Inflammatory macrophage treated with lipopolysaccharide for 1 hour (primary cell): Measurements from ENCODE around the gene ALPL.

Source experiments
- DNase-seq, 2 donors: peaks; one replicate each; pipeline ENCODE4 v3.0.0-alpha.2; 2020 to 2022

The ALPL gene

DNA sequence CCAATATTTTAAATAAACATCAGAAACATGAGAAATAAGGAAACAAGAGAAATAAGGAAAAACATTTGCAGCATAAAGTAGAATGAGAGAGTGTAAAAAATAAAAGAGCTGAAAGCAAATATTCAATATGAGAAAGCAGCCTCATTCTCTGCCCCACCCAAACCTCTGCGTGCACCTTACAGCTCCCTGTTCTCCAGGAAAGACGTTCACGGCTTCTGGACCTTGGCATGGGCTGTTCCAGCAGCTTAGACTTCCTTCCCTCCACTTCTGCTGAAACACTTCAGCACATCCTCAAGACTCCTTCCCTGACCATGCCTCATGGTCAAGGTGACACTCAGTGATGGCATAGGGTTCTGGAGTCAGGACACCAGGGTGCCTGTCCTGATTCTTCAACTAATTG, 23.3 kb downstream of the ALPL start:
- no peak for DNase-seq

DNA sequence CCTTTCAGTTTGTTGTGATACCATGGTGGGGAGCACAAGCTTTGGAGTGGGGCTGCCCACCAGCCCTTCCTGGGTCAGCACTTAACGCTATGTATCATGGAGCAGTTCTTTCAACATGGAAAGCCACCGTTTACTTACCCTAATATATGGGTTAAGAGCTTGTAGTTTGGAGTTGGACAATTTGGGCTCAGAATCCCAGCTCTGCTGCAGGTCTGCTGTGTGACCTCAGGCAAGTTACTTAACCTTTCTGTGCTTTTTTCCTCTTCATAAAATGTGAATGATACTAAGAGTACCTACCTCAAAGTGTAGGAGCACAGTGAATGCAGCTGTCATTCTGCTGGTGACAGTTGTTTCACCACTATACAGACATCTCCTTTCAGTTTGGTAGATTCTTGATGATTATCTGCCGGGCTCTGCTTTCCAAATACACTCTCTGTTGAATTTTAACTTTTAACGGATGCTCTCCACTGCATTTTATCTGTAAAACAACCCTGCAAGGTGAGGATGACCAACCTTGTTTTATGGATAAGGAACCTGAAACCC, 23.8 kb downstream of the ALPL start:
- DNase-seq = no peak

DNA sequence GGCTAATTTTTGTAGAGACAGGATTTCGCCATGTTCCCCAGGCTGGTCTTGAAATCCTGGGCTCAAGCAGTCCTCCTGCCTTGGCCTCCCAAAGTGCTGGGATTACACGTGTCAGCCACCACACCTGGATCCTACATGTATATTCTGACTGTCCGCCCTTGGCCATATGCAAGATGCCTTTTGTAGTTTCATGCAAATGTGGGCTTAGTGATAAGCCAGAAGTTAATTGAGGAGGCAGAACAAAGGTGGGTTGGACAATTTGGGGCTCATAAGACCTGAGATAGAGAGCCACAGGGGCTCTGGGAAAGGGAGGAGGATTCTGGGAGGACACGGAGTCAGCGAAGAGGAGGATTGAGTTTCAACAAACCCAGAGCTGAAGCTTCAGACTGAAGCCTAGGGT, 24.9 kb downstream of the ALPL start:
- DNase-seq = no peak

DNA sequence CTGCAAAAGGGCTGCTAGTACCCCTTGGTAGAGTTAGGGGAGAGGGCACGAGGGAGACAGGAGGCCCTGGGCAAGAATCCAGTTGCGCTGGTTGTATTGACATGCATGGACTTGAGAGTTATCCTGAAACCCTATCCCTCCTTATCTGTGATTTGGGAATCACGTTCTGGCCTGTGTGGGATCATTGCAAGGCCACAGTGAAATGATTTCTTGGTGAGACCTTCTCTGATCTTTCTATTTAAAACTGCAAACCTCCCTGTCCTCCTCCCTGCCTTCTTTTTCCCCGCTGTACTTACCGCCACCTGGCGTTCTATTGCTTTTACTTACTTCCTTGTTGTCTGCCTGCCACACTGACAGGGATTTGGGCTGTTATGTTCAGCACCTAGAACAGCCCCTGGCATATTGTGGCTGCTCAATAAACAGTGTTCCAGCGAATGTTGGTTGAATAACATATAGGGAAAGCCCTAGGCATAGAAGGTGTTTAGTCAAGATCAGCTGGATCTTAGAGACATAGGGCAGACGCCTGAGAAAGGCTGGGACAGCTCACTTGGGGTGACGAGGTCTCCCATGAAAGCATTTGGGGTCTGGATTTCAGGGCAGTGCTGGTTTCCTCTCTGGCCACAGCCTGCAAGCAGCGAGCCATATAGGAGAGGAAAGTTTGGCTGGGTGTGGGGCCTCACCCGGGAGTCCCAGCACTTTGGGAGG, 25.6 kb downstream of the ALPL start:
- peak; percentile 28 to 49 for DNase-seq

DNA sequence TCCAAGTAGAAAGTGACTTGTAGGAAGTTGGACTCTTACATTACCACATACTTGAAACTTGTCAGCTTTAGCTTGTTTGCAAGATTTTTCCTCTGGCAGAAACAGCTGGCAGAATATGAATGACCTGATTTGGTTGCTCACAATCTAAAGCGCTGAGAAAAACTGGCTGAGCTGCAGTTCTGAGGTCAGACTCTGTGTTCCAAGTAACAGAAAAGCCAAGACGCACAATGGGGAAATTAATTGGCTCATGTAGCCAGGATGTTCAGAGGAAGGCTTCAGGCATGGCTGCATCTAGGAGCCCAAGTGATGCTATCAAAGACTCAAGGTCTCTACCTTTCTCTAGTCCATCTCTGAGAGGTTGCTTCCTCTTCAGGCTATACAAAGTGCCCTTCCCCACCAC, 27.0 kb downstream of the ALPL start:
- DNase-seq = no peak

DNA sequence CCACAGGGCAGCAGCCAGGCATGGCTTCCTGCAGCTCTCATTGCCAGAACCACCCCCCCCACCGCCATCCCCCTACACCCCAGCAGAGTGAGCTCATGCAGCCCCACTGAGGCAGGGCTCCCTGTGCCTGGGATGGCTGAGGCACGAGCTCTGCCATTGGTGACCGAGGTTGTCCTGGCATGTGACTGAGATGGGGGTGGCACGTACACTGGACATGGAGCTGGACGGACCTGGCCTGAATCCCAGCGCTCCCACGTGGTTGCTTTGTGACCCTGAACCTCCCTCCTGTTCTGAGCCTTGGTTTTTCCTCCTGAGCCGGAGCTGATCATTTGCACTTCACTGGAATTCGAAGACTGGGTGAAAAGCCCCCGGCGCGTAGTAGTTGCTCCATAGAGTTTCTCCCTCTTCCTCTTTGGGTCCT, 28.3 kb downstream of the ALPL start:
- DNase-seq = no peak

DNA sequence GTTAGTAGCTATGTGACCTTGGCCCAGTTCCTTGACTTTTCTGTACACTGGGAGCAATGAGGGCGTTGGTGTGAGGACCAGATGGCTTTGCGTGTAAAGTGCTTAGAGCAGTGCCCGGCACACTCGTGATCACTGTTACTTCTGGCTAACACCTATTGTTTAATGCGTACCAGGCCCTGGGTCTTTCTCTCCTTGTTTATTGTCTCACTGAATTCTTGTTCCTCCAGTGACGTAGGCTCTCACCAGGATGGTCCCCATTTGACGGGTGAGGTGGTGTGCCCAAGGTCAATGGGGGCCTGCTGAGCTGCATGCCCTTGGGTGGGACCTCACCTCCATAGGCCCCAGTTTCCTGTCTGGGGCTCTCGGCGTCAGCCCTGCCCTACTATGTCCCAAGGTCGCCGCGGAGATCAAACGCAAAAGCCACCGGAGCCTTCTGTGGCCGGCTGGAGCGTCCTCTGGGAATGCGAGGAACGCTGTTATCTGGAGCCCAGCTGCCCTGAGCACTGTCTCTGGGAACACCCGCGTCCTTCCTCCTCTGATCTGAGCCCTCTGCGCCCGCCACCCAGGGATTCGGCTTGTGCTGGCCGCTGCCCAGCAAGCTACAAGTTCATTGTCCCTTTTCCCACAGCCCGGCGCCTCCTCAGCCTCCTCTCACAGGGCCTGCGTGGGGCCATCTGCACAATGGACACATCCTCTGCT, 28.9 kb downstream of the ALPL start:
- no peak for DNase-seq

DNA sequence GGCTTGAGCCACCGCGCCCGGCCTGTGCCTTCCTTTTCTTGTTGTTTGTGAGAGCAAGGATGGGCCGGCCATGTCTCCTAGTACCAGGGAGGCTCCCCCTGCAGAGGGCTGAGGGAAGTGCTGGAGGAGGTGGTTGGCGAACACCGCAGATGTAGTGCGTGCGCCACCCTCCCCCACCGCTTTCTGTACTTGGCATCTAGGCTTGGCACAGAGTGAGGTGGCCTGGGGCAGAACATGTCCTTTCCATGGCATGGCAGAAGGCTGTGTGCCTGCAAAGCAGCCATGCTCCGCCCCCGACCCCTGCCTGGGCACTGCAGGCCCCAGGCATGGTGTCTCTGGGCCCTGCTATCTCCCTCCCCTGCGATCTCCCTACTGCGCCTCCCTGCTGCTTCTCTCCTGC, 30.7 kb downstream of the ALPL start:
- no peak for DNase-seq

DNA sequence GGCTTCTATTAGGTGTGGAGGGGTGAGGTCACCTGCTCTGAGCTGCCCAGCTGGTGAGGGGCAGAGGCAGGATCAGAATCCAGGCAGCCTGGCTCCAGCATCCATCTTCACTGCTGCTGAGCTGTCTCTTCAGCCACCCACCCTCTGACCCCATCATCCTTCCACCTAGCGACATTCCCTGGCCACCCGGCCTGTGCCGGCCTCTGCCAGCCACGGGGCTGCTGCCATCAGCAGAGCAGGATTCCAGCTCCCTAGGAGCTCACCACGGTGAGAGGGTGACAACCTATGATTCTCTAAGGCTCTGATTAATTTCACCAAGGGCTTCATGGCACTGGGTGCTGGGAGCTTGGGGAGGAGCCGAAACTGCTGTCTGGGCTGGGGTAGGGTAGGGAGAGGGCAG, 32.1 kb downstream of the ALPL start:
- no peak for DNase-seq

DNA sequence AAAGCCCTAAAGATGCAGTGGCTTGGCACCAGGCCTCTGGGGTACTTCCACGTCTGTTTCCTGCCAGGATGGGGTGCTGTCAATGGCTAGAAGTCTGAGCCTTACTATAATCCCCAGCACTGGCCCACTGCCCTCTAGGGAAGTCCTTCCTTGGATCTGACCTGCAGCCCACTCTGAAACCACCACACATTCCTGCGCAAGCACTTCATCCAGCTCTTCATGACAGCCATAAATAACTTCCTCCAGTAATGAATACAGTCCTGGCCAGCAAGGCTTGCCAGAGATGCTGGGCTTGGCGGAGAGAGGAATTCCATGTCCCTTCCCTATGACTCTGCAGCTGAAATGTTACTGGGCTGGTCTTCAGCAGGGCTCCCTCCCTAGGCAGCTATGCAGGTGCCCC, 32.6 kb downstream of the ALPL start:
- no peak for DNase-seq

DNA sequence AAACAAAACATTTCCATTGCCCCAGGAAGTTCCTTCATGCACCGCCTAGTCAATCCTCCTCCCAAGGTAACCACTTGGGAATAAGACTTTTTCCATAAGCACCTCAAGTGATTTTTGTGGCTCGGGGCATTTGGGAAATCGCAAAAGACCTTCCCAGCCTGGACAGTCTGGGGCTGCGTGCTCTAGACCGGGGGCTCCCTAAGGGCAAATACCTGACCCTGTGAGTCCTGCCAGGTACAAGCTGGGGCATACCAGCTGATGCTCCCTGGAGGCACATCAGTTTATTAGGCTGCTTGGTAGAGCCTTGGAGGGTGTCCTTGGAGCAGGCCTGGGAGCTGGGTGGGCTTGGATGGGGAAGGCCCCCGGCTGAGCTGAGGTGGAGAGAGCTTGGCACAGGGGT, 34.4 kb downstream of the ALPL start:
- DNase-seq = no peak

DNA sequence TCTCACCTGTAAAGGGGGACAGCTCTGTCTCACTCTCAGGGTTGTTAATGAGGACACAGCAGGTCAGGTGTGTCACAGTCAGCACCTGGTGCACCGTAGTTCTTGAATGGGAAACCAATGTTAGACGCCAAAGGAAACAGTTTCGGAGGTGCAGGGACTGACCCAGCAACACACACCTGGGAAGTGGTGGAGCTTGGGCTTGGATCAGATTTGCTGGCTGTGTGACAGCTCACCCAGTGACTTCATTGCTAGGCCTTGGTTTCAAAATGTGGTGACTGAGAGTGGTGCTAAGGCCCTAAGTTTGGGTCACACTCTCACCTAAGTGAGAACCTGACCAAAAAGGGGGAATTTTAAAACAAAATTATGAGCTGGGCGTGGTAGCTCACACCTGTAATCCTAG, 34.9 kb downstream of the ALPL start:
- no peak for DNase-seq

DNA sequence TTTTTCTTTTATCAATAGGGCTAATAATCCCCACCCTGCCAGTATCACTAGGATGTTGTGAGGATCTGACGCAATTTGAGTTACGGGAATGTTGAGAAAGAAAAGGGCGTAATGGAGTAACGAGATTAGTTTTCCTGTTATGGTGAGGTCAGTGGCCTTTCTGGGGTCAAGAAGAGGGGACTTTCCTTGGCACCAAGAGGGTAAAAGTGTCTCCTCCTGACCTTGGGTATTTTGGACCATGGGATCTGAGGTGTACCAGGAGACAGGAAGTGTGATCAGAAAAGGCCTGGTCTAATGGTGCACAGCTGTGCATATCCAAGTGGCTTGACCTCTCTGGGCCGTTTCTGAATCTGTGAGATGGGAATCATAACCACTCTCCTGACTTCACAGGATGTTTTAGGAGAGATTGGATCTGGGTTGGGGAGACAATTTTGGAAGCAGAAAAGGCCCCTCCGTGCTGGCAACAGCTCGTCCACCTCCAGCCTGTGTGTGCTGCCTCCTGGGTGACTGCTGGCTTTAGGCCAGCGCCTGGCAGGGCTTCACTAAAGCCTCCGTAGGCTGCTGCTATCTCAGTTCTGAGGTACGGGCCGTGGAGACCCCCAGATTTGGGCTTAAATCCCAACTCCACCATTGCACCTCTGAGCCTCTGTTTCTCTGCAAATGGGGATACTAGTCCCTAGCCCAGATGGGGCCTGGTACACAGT, 37.1 kb downstream of the ALPL start:
- peak; percentile 73 to 85 for DNase-seq

DNA sequence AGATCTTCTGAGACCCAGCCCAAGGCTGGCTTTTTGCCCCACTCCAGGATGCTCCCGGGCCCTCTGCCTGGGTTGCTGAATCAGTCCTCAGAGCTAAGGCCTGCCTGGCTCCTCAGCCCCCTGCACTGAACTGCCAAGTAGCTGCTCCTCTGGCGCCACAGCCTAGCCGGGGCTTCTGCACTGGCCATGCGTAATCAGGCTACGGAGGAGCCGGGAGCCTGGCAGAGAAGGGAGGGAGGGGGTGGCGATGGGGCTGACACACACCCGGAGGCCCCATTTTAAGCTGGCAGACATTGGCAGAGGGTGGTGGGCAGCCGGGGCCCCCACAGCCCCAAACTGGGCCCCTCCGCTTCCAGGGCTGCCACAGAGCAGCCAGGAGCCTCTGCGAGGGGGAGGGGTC, 38.7 kb downstream of the ALPL start:
- DNase-seq = no peak

DNA sequence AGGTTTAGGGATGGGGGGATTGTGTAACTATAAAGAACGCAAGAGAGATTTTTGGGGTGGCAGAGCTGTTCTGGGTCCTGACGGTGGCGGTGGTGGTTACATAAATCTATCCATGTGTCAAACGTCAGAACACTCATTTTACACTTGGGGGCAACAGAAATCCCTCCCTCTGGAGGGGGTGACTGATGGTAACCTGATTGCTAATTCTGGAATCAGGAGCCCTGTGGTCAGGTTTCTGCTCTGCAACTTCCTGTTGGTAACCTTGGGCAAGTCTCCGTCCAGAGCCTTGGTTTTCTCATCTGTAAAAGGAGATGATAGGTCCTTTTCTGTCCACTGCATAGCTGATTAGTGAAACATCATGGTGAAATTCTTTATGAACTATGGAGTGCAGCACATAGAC, 40.9 kb downstream of the ALPL start:
- peak; percentile 24 to 25 for DNase-seq

DNA sequence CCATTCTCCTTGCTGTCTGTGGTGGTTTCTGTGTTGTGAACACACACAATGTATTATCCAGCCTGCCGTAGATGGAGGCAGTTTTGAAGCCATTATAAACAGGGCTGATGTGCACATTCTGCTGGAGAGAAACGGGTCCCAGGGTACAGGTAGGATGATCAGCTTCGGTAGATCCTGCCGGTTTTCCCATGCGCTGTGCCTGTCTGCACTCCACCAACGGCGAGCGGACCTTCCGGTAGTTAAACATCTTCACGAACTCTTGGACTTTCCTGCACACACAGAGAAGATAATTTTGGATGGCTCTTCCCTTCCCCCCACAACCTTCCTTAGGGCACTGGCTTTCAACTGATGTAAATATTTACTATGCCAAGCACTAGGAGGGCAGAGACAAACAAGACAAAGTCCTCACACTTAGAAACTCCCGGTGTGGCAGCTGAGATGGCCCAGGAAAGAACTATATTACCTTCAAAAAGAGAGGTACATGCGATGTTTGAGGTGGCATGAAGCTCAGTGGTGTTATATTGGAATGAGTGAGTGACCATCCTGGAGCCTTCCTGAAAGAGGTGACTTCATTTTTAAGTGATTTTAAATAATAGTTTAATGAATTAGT, 41.7 kb downstream of the ALPL start:
- DNase-seq = no peak

DNA sequence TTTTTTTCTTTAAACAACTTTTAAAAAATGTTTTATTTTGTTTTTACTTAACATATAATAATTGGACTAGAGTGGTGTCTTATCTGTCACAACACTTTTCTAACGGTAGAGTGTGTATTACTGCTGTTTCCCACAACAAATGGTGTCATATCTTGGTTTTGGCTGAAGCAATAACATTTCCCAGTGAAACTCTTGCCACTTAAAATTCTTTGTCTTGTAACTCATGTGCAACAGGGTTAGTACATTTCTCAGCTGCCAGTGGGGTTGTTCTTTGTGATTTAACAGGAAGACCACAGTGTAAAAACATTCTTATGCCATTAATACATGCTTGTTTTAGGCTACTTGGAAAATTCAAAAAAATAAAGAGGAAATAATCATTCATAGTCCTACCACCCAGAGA, 43.5 kb downstream of the ALPL start:
- peak; percentile 48 to 52 for DNase-seq

DNA sequence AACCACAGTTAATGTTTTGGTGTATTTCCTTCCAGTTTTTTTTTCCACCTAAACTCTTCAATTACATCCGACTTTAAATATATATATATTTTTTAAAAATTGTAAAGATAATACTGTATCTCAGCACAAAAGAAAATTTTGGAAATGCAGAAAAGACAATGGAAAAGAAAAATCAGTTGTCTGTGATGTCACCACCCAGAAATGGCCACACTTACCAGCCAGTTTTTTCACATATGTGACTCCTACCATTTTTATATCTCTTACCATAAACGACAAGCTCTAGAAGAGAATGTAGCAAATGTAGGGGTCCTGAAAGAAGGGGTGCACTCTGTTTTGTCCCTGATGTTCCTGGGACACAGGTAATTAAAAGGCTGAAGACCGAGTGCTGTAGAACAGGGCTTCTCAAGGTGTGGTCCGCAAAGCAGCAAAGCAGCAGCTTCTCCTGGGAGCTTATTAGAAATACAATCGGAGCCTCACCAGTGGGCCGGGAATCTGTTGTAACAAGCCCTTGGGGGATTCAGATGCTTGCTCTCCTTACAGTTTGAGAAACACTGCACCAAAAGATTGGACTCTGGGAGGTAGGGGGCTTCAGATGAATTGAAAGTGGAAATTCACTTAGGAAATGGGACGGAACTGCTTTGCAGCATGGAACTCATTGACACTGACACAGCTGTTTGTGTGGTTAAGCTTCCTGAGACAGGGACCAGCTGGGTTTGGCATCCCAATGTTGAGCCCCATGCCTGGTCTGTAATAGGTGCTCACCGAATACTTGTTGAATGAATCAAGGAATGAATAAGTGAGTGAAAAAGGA, 44.1 kb downstream of the ALPL start:
- no peak for DNase-seq

DNA sequence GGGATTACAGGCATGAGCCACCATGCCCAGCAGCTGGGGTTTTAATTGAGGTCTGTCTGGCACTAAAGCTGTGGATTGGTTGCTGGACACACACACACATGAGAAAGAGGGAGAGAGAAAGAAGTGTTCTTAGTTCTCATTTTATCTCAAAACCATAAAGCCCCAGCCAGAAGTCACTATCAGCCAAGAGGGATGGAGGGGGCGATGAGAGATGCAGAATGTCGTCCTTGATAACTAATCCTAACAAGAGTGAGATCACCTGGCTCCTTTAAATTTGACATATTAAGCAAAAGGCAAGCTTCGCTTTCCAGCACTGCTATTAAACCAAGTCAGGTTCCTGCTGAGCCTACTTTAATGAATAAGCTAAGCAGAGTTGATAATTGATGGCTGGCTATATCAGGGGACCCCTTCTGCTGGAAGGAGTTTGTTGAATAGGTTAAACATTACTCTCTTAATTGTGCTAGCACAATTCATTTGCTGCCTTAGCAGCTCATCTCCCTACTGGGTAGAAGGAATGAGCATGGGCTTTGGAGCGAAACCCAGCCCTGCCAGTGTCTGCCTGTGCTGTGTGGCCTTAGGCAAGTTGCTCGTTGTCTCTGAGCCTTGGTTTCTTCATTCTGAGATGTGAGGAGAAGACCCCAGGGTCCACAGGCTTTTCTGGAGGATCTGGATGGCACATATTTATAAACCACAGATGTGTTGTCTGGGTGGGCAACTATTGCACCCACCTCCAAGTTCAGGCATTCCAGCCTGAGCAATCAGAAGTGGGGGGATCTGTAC, 50.8 kb downstream of the ALPL start:
- no peak for DNase-seq

DNA sequence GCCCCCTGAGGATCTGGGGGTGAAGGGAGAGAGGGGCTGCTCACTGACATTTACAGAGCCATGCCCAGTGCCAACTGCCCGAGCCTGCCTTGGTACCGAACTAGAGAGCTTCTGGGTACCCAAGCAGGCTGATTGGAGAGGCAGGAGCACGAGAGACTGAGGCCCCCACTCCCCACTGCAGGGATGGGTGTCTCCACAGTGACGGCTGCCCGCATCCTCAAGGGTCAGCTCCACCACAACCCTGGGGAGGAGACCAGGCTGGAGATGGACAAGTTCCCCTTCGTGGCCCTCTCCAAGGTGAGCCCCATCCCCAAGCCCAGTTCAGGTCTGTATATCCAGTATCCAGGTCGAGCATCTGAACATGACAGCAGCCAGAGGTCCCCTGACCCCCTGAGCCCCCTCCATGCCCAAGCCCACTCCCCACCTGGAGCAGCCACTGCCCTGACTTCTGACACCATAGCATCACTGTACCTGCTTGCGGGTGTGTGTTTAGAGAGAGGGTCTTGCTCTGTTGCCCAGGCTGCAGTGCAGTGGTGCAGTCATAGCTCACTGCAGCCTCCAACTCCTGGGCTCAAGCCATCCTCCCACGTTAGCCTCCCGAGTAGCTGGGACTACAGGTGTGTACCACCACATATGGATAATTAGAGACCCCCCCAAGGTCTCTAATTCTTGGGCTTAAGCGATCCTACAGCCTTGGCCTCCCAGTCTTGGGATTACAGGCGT, 51.9 kb downstream of the ALPL start:
- DNase-seq = no peak

DNA sequence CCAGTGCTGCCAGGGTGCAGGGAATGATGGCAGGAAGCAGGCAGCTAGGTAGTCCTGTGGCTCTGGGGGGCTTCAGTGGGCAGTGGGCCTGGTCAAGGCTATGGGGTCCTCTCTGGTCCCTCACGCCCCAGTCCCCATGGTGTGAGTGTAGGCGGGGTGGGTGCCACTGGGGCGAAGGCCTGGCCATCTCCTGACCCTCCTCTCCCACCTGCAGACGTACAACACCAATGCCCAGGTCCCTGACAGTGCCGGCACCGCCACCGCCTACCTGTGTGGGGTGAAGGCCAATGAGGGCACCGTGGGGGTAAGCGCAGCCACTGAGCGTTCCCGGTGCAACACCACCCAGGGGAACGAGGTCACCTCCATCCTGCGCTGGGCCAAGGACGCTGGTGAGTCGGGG, 53.7 kb downstream of the ALPL start:
- DNase-seq = no peak
